Measurements from ENCODE around the gene ANKRD13A.
"Not testable (repeated sequence)": the region's sequence is repeated elsewhere in the genome, so short reads cannot be mapped to it uniquely, and the experiment has no call there.

- TF ChIP-seq EZH2 (IDR thresholded peaks at IDR 0.05; ENCODE audit: insufficient read depth, poor library complexity, severe bottlenecking); EZH2phosphoT487 (IDR thresholded peaks at IDR 0.05; ENCODE audit: insufficient read depth, low read depth): not testable (repeated sequence)
Observed at GRCh38 chr12:110008681-110009398, 9.6 kb downstream of the ANKRD13A start.
